Cerebellar nuclear complex (tissue), 1 donor: Measurements from ENCODE around the gene TMEM259.

ENCODE experiments used
- DNase-seq, 2 experiments: peaks; one replicate each; lab custom pipeline; 2025; lab: John Stamatoyannopoulos, UW

The TMEM259 gene

GRCh38 chr19:960601-960938, 60.4 kb downstream of the TMEM259 start:
- no peak for DNase-seq

- no peak for DNase-seq
These were observed 60.9 kb downstream of the TMEM259 start for GRCh38 chr19:960020-960419.
